Middle frontal gyrus (tissue), 1 donor: ENCODE results near the gene CHCHD6.

ENCODE experiments used
- DNase-seq: peaks from one replicate; pipeline ENCODE4 v3.0.0-alpha.2; 2015; ENCODE audit warnings: low spot score; ENCODE audit errors: extremely low spot score

CHCHD6 gene

GRCh38 chr3:126990024-126990700 lies 286.1 kb downstream of the CHCHD6 start:
- DNase-seq, result no peak

GRCh38 chr3:126990890-126991289 lies 286.9 kb downstream of the CHCHD6 start:
- DNase-seq, result no peak

GRCh38 chr3:126991366-126992200 lies 287.5 kb downstream of the CHCHD6 start:
- DNase-seq, result no peak

- no peak for DNase-seq
Observed at GRCh38 chr3:126992216-126992615, 288.2 kb downstream of the CHCHD6 start.

- no peak for DNase-seq
Observed at GRCh38 chr3:126992776-126993175, 288.7 kb downstream of the CHCHD6 start.

- no peak for DNase-seq
Observed at GRCh38 chr3:126993436-126993835, 289.4 kb downstream of the CHCHD6 start.

GRCh38 chr3:126994661-126995245 lies 290.7 kb downstream of the CHCHD6 start:
- no peak for DNase-seq

- DNase-seq, result no peak
Observed at GRCh38 chr3:126995254-126995780, 291.3 kb downstream of the CHCHD6 start.

- no peak for DNase-seq
Observed at GRCh38 chr3:126995926-126996512, 292.0 kb downstream of the CHCHD6 start.

- DNase-seq, result no peak
Observed at GRCh38 chr3:126996905-126997304, 292.9 kb downstream of the CHCHD6 start.

- DNase-seq, result no peak
Observed at GRCh38 chr3:126997455-126998038, 293.5 kb downstream of the CHCHD6 start.

GRCh38 chr3:126998320-126998719 lies 294.3 kb downstream of the CHCHD6 start:
- no peak for DNase-seq

GRCh38 chr3:126998728-126999127 lies 294.7 kb downstream of the CHCHD6 start:
- DNase-seq, result no peak

- DNase-seq, result peak; percentile 32
Observed at GRCh38 chr3:126999383-126999782, 295.3 kb downstream of the CHCHD6 start.

- no peak for DNase-seq
Observed at GRCh38 chr3:127000119-127000518, 296.1 kb downstream of the CHCHD6 start.

GRCh38 chr3:127000761-127001160 lies 296.7 kb downstream of the CHCHD6 start:
- no peak for DNase-seq

- DNase-seq, result no peak
Observed at GRCh38 chr3:127001486-127002194, 297.6 kb downstream of the CHCHD6 start.

- no peak for DNase-seq
Observed at GRCh38 chr3:127002195-127003174, 298.4 kb downstream of the CHCHD6 start.

- no peak for DNase-seq
Observed at GRCh38 chr3:127003175-127003555, 299.1 kb downstream of the CHCHD6 start.
